ENCODE results near the gene CEP78. TPM values are rescaled to one million over a fixed set of nuclear protein-coding genes. Genes with fewer than 3 reads are reported as not detected.

CEP78 gene
- total and polyA plus RNA-seq, 2 donors from 2014 or later: 7.5 to 8.9 TPM

GRCh38 chr9:78262655-78263054 is 26.8 kb downstream of the CEP78 start:
- H3K4me3 ChIP-seq (ENCODE audit: low read length in 3 of 3): no peak overlapping the region
- no peak overlapping the region for H3K9ac ChIP-seq (ENCODE audit: low read length in 3 of 3)
- no peaks in the 10 kb centered on the region for H3K4me1 ChIP-seq (ENCODE audit: control insufficient read depth in 2 of 3, insufficient read depth in 2 of 3, low read depth in 1 of 3, low read length in 3 of 3)
- H3K36me3 ChIP-seq (ENCODE audit: control insufficient read depth in 2 of 3, insufficient read depth in 3 of 3, low read length in 3 of 3): peaks cover 2 to 5% (median 3%) of the 10 kb centered on the region in 3 donors
- no peaks in the 10 kb centered on the region for H3K27me3 ChIP-seq (ENCODE audit: control insufficient read depth, insufficient read depth, low read length)
- H3K27ac ChIP-seq (ENCODE audit: low read depth in 2 of 2, low read length in 2 of 2): no peak overlapping the region
- intact Hi-C loops (cut with DNase I): no loop called here
- DNase-seq (no peak), FAIRE-seq (no peak)
- TF ChIP-seq, protein P1, sequence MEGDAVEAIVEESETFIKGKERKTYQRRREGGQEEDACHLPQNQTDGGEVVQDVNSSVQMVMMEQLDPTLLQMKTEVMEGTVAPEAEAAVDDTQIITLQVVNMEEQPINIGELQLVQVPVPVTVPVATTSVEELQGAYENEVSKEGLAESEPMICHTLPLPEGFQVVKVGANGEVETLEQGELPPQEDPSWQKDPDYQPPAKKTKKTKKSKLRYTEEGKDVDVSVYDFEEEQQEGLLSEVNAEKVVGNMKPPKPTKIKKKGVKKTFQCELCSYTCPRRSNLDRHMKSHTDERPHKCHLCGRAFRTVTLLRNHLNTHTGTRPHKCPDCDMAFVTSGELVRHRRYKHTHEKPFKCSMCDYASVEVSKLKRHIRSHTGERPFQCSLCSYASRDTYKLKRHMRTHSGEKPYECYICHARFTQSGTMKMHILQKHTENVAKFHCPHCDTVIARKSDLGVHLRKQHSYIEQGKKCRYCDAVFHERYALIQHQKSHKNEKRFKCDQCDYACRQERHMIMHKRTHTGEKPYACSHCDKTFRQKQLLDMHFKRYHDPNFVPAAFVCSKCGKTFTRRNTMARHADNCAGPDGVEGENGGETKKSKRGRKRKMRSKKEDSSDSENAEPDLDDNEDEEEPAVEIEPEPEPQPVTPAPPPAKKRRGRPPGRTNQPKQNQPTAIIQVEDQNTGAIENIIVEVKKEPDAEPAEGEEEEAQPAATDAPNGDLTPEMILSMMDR (IDR thresholded peaks at IDR 0.05; ENCODE audit: borderline replicate concordance, extremely low read depth, insufficient read depth): no peak
- H3K9me3 ChIP-seq (ENCODE audit: control insufficient read depth in 2 of 3, insufficient read depth in 1 of 3, low read length in 3 of 3): no peaks in the 10 kb centered on the region

- DNase-seq (peak in 1 of 5 donors; percentile 20), FAIRE-seq (no peak)
- TF ChIP-seq, protein P1 (IDR thresholded peaks at IDR 0.05; ENCODE audit: borderline replicate concordance, extremely low read depth, insufficient read depth): no peak
- H3K36me3 ChIP-seq (ENCODE audit: control insufficient read depth in 2 of 3, insufficient read depth in 3 of 3, low read length in 3 of 3): peaks cover 2 to 5% (median 3%) of the 10 kb centered on the region in 3 donors
- H3K27me3 ChIP-seq (ENCODE audit: control insufficient read depth, insufficient read depth, low read length): no peaks in the 10 kb centered on the region
- H3K4me3 ChIP-seq (ENCODE audit: low read length in 3 of 3): no peak overlapping the region
- H3K4me1 ChIP-seq (ENCODE audit: control insufficient read depth in 2 of 3, insufficient read depth in 2 of 3, low read depth in 1 of 3, low read length in 3 of 3): no peaks in the 10 kb centered on the region
- no peaks in the 10 kb centered on the region for H3K9me3 ChIP-seq (ENCODE audit: control insufficient read depth in 2 of 3, insufficient read depth in 1 of 3, low read length in 3 of 3)
- no peak overlapping the region for H3K27ac ChIP-seq (ENCODE audit: low read depth in 2 of 2, low read length in 2 of 2)
- intact Hi-C loops (cut with DNase I): no loop called here
- no peak overlapping the region for H3K9ac ChIP-seq (ENCODE audit: low read length in 3 of 3)
Measured at GRCh38 chr9:78267889-78268288, 32.0 kb downstream of the CEP78 start.

DNA sequence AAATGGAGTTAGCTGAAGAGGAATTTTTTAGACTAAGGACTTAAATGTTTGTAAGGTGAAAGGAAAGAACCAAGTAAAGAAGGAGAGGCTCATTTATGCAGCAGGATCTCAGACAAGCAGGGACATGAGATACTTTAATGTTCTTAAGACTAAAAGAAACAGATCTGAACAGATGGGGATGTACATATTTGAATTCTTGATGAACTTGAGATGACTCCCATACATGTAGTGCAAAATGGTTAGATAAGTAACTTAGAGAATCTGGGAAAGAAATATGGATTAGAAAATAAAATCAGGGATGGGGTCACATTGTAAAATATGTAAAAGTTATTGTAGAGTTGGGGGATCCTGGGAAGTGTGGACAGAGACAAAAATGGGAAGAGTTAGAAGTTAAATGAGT is 33.9 kb downstream of the CEP78 start:
- no peak overlapping the region for H3K9ac ChIP-seq (ENCODE audit: low read length in 3 of 3)
- no peak for FAIRE-seq
- TF ChIP-seq, protein P1 (IDR thresholded peaks at IDR 0.05; ENCODE audit: borderline replicate concordance, extremely low read depth, insufficient read depth): no peak
- DNase-seq: no peak
- H3K4me3 ChIP-seq (ENCODE audit: low read length in 3 of 3): no peak overlapping the region
- H3K36me3 ChIP-seq (ENCODE audit: control insufficient read depth in 2 of 3, insufficient read depth in 3 of 3, low read length in 3 of 3): peaks cover 2 to 5% (median 3%) of the 10 kb centered on the region in 3 donors
- no peaks in the 10 kb centered on the region for H3K27me3 ChIP-seq (ENCODE audit: control insufficient read depth, insufficient read depth, low read length)
- no peaks in the 10 kb centered on the region for H3K4me1 ChIP-seq (ENCODE audit: control insufficient read depth in 2 of 3, insufficient read depth in 2 of 3, low read depth in 1 of 3, low read length in 3 of 3)
- no peak overlapping the region for H3K27ac ChIP-seq (ENCODE audit: low read depth in 2 of 2, low read length in 2 of 2)
- no peaks in the 10 kb centered on the region for H3K9me3 ChIP-seq (ENCODE audit: control insufficient read depth in 2 of 3, insufficient read depth in 1 of 3, low read length in 3 of 3)
- intact Hi-C loops (cut with DNase I): no loop called here

DNA sequence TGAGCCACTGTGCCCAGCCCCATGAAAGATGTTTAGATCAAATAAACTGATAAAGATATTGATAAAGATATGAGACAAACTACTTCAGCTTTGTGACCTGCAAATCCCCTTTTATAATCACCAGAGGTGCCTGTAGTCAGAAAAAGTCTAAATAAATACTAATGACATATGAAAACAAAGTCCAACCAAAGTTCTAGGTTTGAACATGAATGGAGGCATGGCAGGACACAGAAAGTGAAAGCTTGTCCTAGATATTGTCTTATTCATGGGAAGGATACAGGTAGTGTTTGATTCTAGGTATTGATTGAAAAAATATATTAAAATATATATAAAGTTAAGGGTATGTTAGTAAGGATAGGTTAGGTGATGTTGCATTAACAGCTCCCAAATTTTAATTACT is 36.4 kb downstream of the CEP78 start:
- Histone ChIP-seq H3K9ac (ENCODE audit: low read length in 3 of 3) (no peak overlapping the region), H3K4me1 (ENCODE audit: control insufficient read depth in 2 of 3, insufficient read depth in 2 of 3, low read depth in 1 of 3, low read length in 3 of 3) (no peaks in the 10 kb centered on the region), H3K36me3 (ENCODE audit: control insufficient read depth in 2 of 3, insufficient read depth in 3 of 3, low read length in 3 of 3) (no peaks in the 10 kb centered on the region), H3K27ac (ENCODE audit: low read depth in 2 of 2, low read length in 2 of 2) (no peak overlapping the region), H3K9me3 (ENCODE audit: control insufficient read depth in 2 of 3, insufficient read depth in 1 of 3, low read length in 3 of 3) (no peaks in the 10 kb centered on the region), H3K4me3 (ENCODE audit: low read length in 3 of 3) (no peak overlapping the region), H3K27me3 (ENCODE audit: control insufficient read depth, insufficient read depth, low read length) (no peaks in the 10 kb centered on the region)
- TF ChIP-seq, protein P1 (IDR thresholded peaks at IDR 0.05; ENCODE audit: borderline replicate concordance, extremely low read depth, insufficient read depth): no peak
- DNase-seq (no peak), FAIRE-seq (no peak)
- intact Hi-C loops (cut with DNase I): no loop called here

Measured in kidney (tissue), 14 donors.